ENCODE results near the gene NCBP2L.

NCBP2L gene

GRCh38 chrX:107818900-107819521, 41.5 kb downstream of the NCBP2L start:
- DNase-seq, result no peak

GRCh38 chrX:107823042-107823441, 45.5 kb downstream of the NCBP2L start:
- DNase-seq, result no peak

- no peak for DNase-seq
These were observed 45.9 kb downstream of the NCBP2L start for GRCh38 chrX:107823456-107823855.

- peak; percentile 18 for DNase-seq
These were observed 48.2 kb downstream of the NCBP2L start, which contains the start of gene MID2 for GRCh38 chrX:107825698-107826237. MID2 (plus strand) TSS chrX:107825866; CDS start chrX:107826427, 561 bp downstream.

- DNase-seq, result peak; percentile 33
These were observed 48.9 kb downstream of the NCBP2L start for GRCh38 chrX:107826238-107827029.

GRCh38 chrX:107827030-107827831, 49.7 kb downstream of the NCBP2L start:
- no peak for DNase-seq

GRCh38 chrX:107827852-107828251, 50.3 kb downstream of the NCBP2L start:
- no peak for DNase-seq

- DNase-seq, result no peak
These were observed 52.3 kb downstream of the NCBP2L start for GRCh38 chrX:107829878-107830277.

GRCh38 chrX:107831071-107831730, 53.7 kb downstream of the NCBP2L start:
- DNase-seq, result no peak

GRCh38 chrX:107834275-107835201, 57.0 kb downstream of the NCBP2L start:
- no peak for DNase-seq

GRCh38 chrX:107836958-107837357, 59.4 kb downstream of the NCBP2L start:
- no peak for DNase-seq

GRCh38 chrX:107840971-107841370, 63.4 kb downstream of the NCBP2L start:
- DNase-seq, result no peak

GRCh38 chrX:107842715-107843400, 65.3 kb downstream of the NCBP2L start:
- DNase-seq, result no peak

All from NCI-H1092 (cell line).